GM12864 (cell line): ENCODE results near the gene TTLL12.

ENCODE experiments used
- DNase-seq: peaks from one replicate; pipeline ENCODE4 v3.0.0-alpha.2; 2011; ENCODE audit warnings: low read depth
- H3K4me3 ChIP-seq: 2 replicates; pipeline ENCODE4 v1.5.1; 2011; ENCODE audit warnings: mild to moderate bottlenecking, low read depth, low read length, control low read depth
- TF ChIP-seq, protein P1 (sequence below): IDR thresholded peaks from 2 replicates; pipeline ENCODE4 v1.5.1; 2011; ENCODE audit warnings: low read depth, mild to moderate bottlenecking, moderate library complexity, low read length, control low read depth, inconsistent platforms; ENCODE audit errors: missing control alignments

Gene TTLL12

DNA sequence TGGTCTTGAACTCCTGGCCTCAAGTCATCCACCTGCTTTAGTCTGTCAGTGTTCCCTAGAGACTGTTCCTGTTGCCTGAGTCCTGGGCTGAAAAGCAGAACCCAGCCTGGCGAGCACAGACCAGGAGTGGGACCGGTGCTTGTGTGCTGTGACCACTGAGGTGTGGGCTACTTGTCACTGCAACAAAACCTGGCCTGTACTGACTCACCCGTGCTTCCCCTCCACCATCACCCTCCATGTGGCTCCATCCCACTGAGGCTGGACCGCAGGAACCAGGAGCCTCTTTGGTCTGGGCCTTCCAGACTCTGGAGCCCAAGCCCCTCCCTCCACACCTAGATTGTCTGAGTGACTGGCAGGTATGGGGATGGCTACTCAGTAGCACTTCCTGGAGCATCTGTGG, 52.4 kb downstream of the TTLL12 start:
- TF ChIP-seq, protein P1, sequence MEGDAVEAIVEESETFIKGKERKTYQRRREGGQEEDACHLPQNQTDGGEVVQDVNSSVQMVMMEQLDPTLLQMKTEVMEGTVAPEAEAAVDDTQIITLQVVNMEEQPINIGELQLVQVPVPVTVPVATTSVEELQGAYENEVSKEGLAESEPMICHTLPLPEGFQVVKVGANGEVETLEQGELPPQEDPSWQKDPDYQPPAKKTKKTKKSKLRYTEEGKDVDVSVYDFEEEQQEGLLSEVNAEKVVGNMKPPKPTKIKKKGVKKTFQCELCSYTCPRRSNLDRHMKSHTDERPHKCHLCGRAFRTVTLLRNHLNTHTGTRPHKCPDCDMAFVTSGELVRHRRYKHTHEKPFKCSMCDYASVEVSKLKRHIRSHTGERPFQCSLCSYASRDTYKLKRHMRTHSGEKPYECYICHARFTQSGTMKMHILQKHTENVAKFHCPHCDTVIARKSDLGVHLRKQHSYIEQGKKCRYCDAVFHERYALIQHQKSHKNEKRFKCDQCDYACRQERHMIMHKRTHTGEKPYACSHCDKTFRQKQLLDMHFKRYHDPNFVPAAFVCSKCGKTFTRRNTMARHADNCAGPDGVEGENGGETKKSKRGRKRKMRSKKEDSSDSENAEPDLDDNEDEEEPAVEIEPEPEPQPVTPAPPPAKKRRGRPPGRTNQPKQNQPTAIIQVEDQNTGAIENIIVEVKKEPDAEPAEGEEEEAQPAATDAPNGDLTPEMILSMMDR: no peak
- H3K4me3 ChIP-seq: no peak overlapping the region
- DNase-seq: no peak

DNA sequence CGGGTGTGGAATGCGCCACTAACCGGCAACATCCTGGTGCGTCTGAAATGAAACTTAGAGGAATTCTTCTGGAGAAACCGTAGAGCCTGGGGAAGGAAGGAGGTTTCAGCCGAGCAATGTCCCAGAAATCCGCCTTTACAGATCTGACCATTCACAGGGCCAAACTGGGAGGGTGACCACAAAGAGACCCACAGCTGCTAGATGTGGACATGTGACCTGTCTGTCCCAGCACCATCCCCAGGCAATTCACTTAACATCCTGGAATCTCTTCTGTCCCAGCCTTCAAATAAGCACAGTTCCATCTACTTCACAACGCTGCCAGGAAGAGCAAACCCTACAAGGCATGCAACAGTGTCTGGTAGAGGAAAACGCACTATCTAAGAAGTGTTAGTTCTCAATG, 53.5 kb downstream of the TTLL12 start:
- H3K4me3 ChIP-seq: no peak overlapping the region
- DNase-seq: no peak
- TF ChIP-seq, protein P1: no peak

DNA sequence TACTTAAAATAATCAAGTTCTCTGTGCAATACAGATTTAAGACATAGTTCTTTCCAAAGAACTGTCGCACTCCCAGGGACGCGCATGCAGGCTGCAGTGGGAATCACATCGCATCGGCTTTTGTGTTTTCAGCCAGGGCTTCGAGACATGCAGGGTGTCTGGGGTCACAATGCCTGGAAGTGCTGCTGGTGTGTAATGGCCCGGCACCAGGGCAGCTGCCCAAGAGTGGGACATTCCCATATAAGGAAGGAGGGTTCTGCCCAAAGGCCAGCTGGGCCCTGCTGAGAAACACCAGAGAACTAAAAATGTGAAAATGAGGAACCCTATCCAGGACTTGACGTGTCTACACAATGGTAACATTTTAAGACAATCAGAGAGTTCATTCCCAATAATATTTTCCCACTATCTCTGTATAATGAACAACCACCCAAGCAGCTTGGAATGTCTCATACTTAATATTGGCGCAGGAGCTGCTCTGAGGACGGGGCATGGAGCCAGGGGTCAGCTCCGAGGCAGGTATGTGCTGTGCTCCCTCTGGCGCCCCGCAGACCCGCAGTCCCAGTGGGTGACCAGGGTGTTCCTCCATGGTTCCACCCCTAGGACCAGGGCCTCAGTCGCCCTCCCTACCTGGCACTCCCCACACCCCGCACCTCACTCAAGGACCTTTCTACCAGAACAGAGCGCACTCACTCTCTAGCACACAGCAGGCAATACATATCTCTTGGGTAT, 55.0 kb downstream of the TTLL12 start:
- TF ChIP-seq, protein P1: no peak
- no peak for DNase-seq
- H3K4me3 ChIP-seq: no peak overlapping the region

DNA sequence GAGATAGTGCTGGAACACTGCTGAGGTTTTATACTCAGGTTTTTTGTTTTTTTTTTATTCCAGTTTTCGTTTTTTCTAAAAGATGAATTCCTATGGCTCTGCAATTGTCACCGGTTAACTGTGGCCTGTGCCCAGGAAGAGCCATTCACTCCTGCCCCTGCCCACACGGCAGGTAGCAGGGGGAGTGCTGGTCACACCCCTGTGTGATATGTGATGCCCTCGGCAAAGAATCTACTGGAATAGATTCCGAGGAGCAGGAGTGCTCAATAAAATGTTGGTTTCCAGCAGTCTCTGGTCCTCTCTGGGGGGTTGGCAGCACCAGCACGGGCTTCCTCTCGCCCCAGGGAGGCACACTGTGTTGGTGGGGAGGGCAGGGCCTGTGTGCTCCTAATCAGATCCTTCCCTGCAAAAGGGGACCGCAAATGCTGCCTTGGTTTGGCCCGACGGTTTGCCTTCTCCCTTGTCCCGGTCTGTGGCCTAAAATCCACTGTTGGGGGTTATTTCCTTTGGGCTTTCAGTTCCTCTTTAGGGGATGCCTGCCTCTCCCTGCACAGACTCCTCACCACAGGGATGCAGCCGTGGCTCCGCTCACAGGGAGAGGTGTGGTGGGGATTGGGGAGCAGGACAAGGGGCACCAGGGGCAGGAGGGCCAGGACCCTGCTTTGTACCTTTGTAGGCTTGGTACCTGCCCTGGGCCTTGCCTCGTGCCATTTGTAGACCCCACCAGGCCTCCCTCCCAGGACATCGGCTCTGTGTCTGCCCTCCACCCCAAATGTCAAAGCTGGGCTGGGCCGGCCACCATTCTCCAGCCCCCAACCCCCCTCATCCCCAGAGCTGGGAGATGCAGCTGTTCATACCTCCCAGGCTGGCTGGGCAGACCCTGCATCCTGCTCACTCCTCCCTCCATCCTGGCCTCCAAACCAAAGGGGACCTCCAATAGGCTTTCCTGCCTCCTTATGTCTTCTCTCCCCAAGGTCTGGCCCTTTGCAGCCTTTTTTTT, 57.2 kb downstream of the TTLL12 start:
- H3K4me3 ChIP-seq: no peak overlapping the region
- TF ChIP-seq, protein P1: no peak
- no peak for DNase-seq

DNA sequence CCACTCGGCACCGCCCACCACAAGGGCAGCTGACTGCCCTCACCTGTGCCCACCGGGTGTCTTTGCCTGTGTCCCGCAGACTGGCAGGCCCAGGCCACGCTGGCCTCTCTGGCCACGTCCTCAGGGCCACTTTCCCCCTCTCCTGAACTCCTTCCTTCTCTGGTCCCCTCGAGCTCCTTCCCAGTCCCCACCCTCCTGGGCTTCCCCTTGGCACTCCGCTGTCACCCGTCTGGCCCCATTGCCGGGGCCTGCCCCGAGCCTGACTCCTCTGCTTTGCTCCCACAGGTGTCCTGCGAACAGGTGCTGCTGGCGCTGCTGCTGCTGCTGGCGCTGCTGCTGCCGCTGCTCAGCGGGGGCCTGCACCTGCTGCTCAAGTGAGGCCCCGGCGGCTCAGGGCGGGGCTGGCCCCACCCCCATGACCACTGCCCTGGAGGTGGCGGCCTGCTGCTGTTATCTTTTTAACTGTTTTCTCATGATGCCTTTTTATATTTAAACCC, 58.0 kb downstream of the TTLL12 start:
- H3K4me3 ChIP-seq: no peak overlapping the region
- no peak for DNase-seq
- TF ChIP-seq, protein P1: no peak

DNA sequence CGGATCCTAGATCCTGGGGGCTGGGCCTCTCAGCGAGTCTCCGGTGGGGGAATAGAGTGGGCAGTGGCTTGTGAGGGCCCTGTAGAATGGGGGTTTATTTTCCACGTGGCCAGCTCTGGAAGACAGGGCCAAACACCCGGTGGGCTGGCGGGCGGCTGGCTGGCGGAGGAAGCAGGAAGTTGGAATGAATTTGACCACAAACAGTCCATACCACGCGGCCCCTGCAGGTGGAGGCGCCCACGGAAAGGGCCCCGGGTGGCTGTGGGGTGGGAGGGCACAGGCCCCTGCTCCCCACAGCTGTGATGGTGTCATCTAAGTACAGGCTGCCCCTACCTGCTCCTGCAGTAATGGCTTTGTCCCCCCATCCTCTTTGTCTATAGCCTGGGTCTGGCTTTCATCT, 58.8 kb downstream of the TTLL12 start:
- no peak for DNase-seq
- no peak overlapping the region for H3K4me3 ChIP-seq
- TF ChIP-seq, protein P1: no peak
